ENCODE data around the gene TMEM229B. TPM values are rescaled to one million over a fixed set of nuclear protein-coding genes. Genes with fewer than 3 reads are reported as not detected.

Gene TMEM229B
- total RNA-seq, 1 donor from 2014 or later, result 2.7 TPM

GRCh38 chr14:67524634-67524963 is 36.1 kb upstream of the TMEM229B start:
- H3K4me1 Mint-ChIP-seq, result no peaks in the 10 kb centered on the region
- H3K27ac Mint-ChIP-seq, result no peak overlapping the region
- H3K27me3 Mint-ChIP-seq, result peaks cover 59% of the 10 kb centered on the region
- H3K9me3 Mint-ChIP-seq, result no peaks in the 10 kb centered on the region
- no peak overlapping the region for H3K4me3 Mint-ChIP-seq
- intact Hi-C loops (cut with micrococcal nuclease), result no loop called here
- H3K36me3 Mint-ChIP-seq (ENCODE audit: low read depth), result no peaks in the 10 kb centered on the region
- no peak for DNase-seq

- H3K4me3 Mint-ChIP-seq, result no peak overlapping the region
- no peak for DNase-seq
- no peaks in the 10 kb centered on the region for H3K9me3 Mint-ChIP-seq
- intact Hi-C loops (cut with micrococcal nuclease), result no loop called here
- H3K27ac Mint-ChIP-seq, result no peak overlapping the region
- no peaks in the 10 kb centered on the region for H3K36me3 Mint-ChIP-seq (ENCODE audit: low read depth)
- no peaks in the 10 kb centered on the region for H3K4me1 Mint-ChIP-seq
- H3K27me3 Mint-ChIP-seq, result peaks cover 60% of the 10 kb centered on the region
These were observed 35.5 kb upstream of the TMEM229B start for GRCh38 chr14:67523764-67524633.

GRCh38 chr14:67522270-67522669 is 33.7 kb upstream of the TMEM229B start:
- no peak overlapping the region for H3K4me3 Mint-ChIP-seq
- DNase-seq, result no peak
- H3K27ac Mint-ChIP-seq, result no peak overlapping the region
- intact Hi-C loops (cut with micrococcal nuclease), result no loop called here
- no peaks in the 10 kb centered on the region for H3K36me3 Mint-ChIP-seq (ENCODE audit: low read depth)
- H3K27me3 Mint-ChIP-seq, result peaks cover 67% of the 10 kb centered on the region
- H3K9me3 Mint-ChIP-seq, result no peaks in the 10 kb centered on the region
- no peaks in the 10 kb centered on the region for H3K4me1 Mint-ChIP-seq

- H3K4me3 Mint-ChIP-seq, result no peak overlapping the region
- DNase-seq, result no peak
- no peak overlapping the region for H3K27ac Mint-ChIP-seq
- no peaks in the 10 kb centered on the region for H3K9me3 Mint-ChIP-seq
- peaks cover 70% of the 10 kb centered on the region for H3K27me3 Mint-ChIP-seq
- H3K4me1 Mint-ChIP-seq, result peaks cover 2% of the 10 kb centered on the region
- intact Hi-C loops (cut with micrococcal nuclease), result no loop called here
- no peaks in the 10 kb centered on the region for H3K36me3 Mint-ChIP-seq (ENCODE audit: low read depth)
These were observed 32.0 kb upstream of the TMEM229B start for GRCh38 chr14:67520482-67520881.

GRCh38 chr14:67519406-67519805 is 30.9 kb upstream of the TMEM229B start:
- Mint-ChIP-seq H3K36me3 (ENCODE audit: low read depth) (no peaks in the 10 kb centered on the region), H3K4me1 (peaks cover 5% of the 10 kb centered on the region), H3K27ac (no peak overlapping the region), H3K27me3 (peaks cover 67% of the 10 kb centered on the region), H3K4me3 (no peak overlapping the region), H3K9me3 (no peaks in the 10 kb centered on the region)
- no peak for DNase-seq
- intact Hi-C loops (cut with micrococcal nuclease), result no loop called here

GRCh38 chr14:67517083-67517482 is 28.6 kb upstream of the TMEM229B start:
- Mint-ChIP-seq H3K27me3 (peaks cover 64% of the 10 kb centered on the region), H3K4me3 (no peak overlapping the region)
- intact Hi-C loops (cut with micrococcal nuclease), result no loop called here

GRCh38 chr14:67516676-67517075 is 28.2 kb upstream of the TMEM229B start:
- Mint-ChIP-seq H3K4me1 (peaks cover 8% of the 10 kb centered on the region), H3K9me3 (no peaks in the 10 kb centered on the region), H3K27me3 (peaks cover 66% of the 10 kb centered on the region), H3K27ac (no peak overlapping the region), H3K4me3 (peak overlapping the region; percentile 70), H3K36me3 (ENCODE audit: low read depth) (no peaks in the 10 kb centered on the region)
- intact Hi-C loops (cut with micrococcal nuclease), result no loop called here
- no peak for DNase-seq

More at GRCh38 chr14:67517083-67517482, 28.6 kb upstream of the TMEM229B start:
- Mint-ChIP-seq H3K9me3 (no peaks in the 10 kb centered on the region), H3K36me3 (ENCODE audit: low read depth) (no peaks in the 10 kb centered on the region), H3K4me1 (peaks cover 8% of the 10 kb centered on the region), H3K27ac (no peak overlapping the region)
- no peak for DNase-seq

GRCh38 chr14:67515386-67516079 is 27.0 kb upstream of the TMEM229B start:
- Mint-ChIP-seq H3K4me1 (peaks cover 8% of the 10 kb centered on the region), H3K27me3 (peaks cover 67% of the 10 kb centered on the region), H3K9me3 (no peaks in the 10 kb centered on the region), H3K36me3 (ENCODE audit: low read depth) (no peaks in the 10 kb centered on the region), H3K4me3 (peak overlapping the region; percentile 87), H3K27ac (no peak overlapping the region)
- intact Hi-C loops (cut with micrococcal nuclease), result loop anchor here (2.0 kb wide), 1 partner anchor 27 kb away; the partner anchor contains the start of gene TMEM229B
- DNase-seq, result peak; percentile 81

- Mint-ChIP-seq H3K27ac (peak overlapping the region; percentile 25), H3K36me3 (ENCODE audit: low read depth) (no peaks in the 10 kb centered on the region), H3K27me3 (peaks cover 65% of the 10 kb centered on the region), H3K4me1 (peaks cover 8% of the 10 kb centered on the region), H3K9me3 (no peaks in the 10 kb centered on the region), H3K4me3 (peak overlapping the region; percentile 87)
- peak; percentile 87 for DNase-seq
- intact Hi-C loops (cut with micrococcal nuclease), result loop anchor here (2.0 kb wide), 1 partner anchor 26 kb away; the partner anchor contains the start of gene TMEM229B
These were observed 26.3 kb upstream of the TMEM229B start for GRCh38 chr14:67514650-67515385.

GRCh38 chr14:67514203-67514607 is 25.7 kb upstream of the TMEM229B start:
- no peak overlapping the region for H3K27ac Mint-ChIP-seq
- peak overlapping the region; percentile 87 for H3K4me3 Mint-ChIP-seq
- no peak for DNase-seq
- peaks cover 62% of the 10 kb centered on the region for H3K27me3 Mint-ChIP-seq
- H3K9me3 Mint-ChIP-seq, result no peaks in the 10 kb centered on the region
- peaks cover 8% of the 10 kb centered on the region for H3K4me1 Mint-ChIP-seq
- intact Hi-C loops (cut with micrococcal nuclease), result loop anchor here (2.0 kb wide), 1 partner anchor 25 kb away; the partner anchor contains the start of gene TMEM229B
- H3K36me3 Mint-ChIP-seq (ENCODE audit: low read depth), result no peaks in the 10 kb centered on the region

GRCh38 chr14:67513631-67514108 is 25.1 kb upstream of the TMEM229B start:
- no peak overlapping the region for H3K27ac Mint-ChIP-seq
- peaks cover 58% of the 10 kb centered on the region for H3K27me3 Mint-ChIP-seq
- peak overlapping the region; percentile 87 for H3K4me3 Mint-ChIP-seq
- H3K9me3 Mint-ChIP-seq, result no peaks in the 10 kb centered on the region
- intact Hi-C loops (cut with micrococcal nuclease), result loop anchor here (2.0 kb wide), 1 partner anchor 25 kb away; the partner anchor contains the start of gene TMEM229B
- no peaks in the 10 kb centered on the region for H3K36me3 Mint-ChIP-seq (ENCODE audit: low read depth)
- DNase-seq, result no peak
- peaks cover 8% of the 10 kb centered on the region for H3K4me1 Mint-ChIP-seq

- no peak overlapping the region for H3K4me3 Mint-ChIP-seq
- peaks cover 52% of the 10 kb centered on the region for H3K27me3 Mint-ChIP-seq
- no peak overlapping the region for H3K27ac Mint-ChIP-seq
- no peaks in the 10 kb centered on the region for H3K36me3 Mint-ChIP-seq (ENCODE audit: low read depth)
- peaks cover 8% of the 10 kb centered on the region for H3K4me1 Mint-ChIP-seq
- no peak for DNase-seq
- H3K9me3 Mint-ChIP-seq, result no peaks in the 10 kb centered on the region
- intact Hi-C loops (cut with micrococcal nuclease), result no loop called here
These were observed 24.2 kb upstream of the TMEM229B start for GRCh38 chr14:67512463-67513310.

GRCh38 chr14:67510836-67511235 is 22.3 kb upstream of the TMEM229B start:
- Mint-ChIP-seq H3K4me3 (no peak overlapping the region), H3K27me3 (peaks cover 46% of the 10 kb centered on the region)
- intact Hi-C loops (cut with micrococcal nuclease), result no loop called here

More at GRCh38 chr14:67510836-67511235, 22.3 kb upstream of the TMEM229B start:
- DNase-seq, result no peak
- Mint-ChIP-seq H3K4me1 (peaks cover 6% of the 10 kb centered on the region), H3K36me3 (ENCODE audit: low read depth) (no peaks in the 10 kb centered on the region), H3K9me3 (no peaks in the 10 kb centered on the region), H3K27ac (no peak overlapping the region)
